Transverse colon (tissue), 4 donors: ENCODE results near the gene KRT7. TPM values are rescaled to one million over a fixed set of nuclear protein-coding genes. Genes with fewer than 3 reads are reported as not detected.

Experiments
- DNase-seq: peaks from one replicate; pipeline ENCODE4 v3.0.0-alpha.2; 2019
- H3K27ac ChIP-seq, 4 donors: fragments of 200-600 bp; sonication (generic); 2 replicates each; pipeline ENCODE4 v1.5.1; 2016 to 2018; ENCODE audit warnings: inconsistent platforms in 4 of 4
- H3K27me3 ChIP-seq: fragments of 200-600 bp; sonication (generic); 2 replicates; pipeline ENCODE4 v1.5.1; 2017; ENCODE audit warnings: inconsistent platforms
- H3K36me3 ChIP-seq, 4 donors: fragments of 200-600 bp; sonication (generic); 2 replicates each; pipeline ENCODE4 v1.5.1; 2017 to 2019; ENCODE audit warnings: inconsistent platforms in 4 of 4
- H3K4me1 ChIP-seq, 4 donors: fragments of 200-600 bp; sonication (generic); 2 replicates each; pipeline ENCODE4 v1.5.1; 2017 to 2020; ENCODE audit warnings: inconsistent platforms in 4 of 4
- H3K4me3 ChIP-seq, 4 donors: fragments of 200-600 bp; sonication (generic); 1 replicate in 1 of 4; 2 replicates in 3 of 4; pipeline versions ENCODE4 v1.5.1 to v1.6.1; 2017 to 2019; ENCODE audit warnings: inconsistent platforms in 4 of 4
- H3K9me3 ChIP-seq, 2 donors: fragments of 200-600 bp; sonication (generic); 2 replicates each; pipeline ENCODE4 v1.5.1; 2017 to 2019; ENCODE audit warnings: inconsistent platforms in 2 of 2
- EP300 ChIP-seq: sonication (generic); formaldehyde crosslinking; IDR thresholded peaks from one replicate; pipeline ENCODE4 v1.6.1; 2017; ENCODE audit warnings: antibody characterized with exemption, low read depth
- POLR2A ChIP-seq: fragments of 450-650 bp; IDR thresholded peaks from one replicate; pipeline ENCODE4 v1.6.1; 2016; ENCODE audit warnings: antibody characterized with exemption, mild to moderate bottlenecking, moderate library complexity
- POLR2AphosphoS5 ChIP-seq, 3 donors: sonication (generic); formaldehyde crosslinking; IDR thresholded peaks; one replicate each; pipeline ENCODE4 v1.6.1; 2016; ENCODE audit warnings: antibody characterized with exemption in 3 of 3
- WGBS, 2 donors: methylation state at CpG; one replicate each; pipeline ENCODE4 v1.1.5; 2018; ENCODE audit warnings: low coverage in 1 of 2; 5-methylcytosine and 5-hydroxymethylcytosine counted together
- in situ Hi-C, 4 donors: fragments of 200-750 bp; cut with MboI; loops; one replicate each; pipeline versions ENCODE4 v1.15.0 to v1.15.1; 2017; ENCODE audit warnings: low sequenced_read_pairs in 3 of 4, low pct_ligation_motif_present in 1 of 4, low pct_unique_long_range_greater_than_20kb in 1 of 4
- intact Hi-C: fragments of 100-400 bp; cut with DNase I; formaldehyde crosslinking; loops from one replicate; pipeline ENCODE4 v1.15.1; 2023; ENCODE audit warnings: low total_unique reads
- total RNA-seq, 4 donors: library from RNA; depleted of rRNA; stranded (reverse); fragments of >200 nt; gene quantifications; one replicate each; pipeline ENCODE4 v1.1.0, GENCODE V29; 2016
- TF ChIP-seq, protein P1 (sequence below), 5 experiments: fragments of 200-600 bp in 3 of 5; fragments of 450-650 bp in 2 of 5; sonication (generic) in 3 of 5; IDR thresholded peaks; 1 replicate in 2 of 5; 2 replicates in 3 of 5; pipeline ENCODE4 v1.5.1; 2016 to 2017; ENCODE audit warnings: antibody characterized with exemption in 5 of 5, inconsistent platforms in 3 of 5, mild to moderate bottlenecking in 2 of 5, moderate library complexity in 1 of 5

The KRT7 gene
- total RNA-seq, 4 donors from 2014 or later: 0.75 to 1.6 (median 0.95) TPM; not detected in 1

DNA sequence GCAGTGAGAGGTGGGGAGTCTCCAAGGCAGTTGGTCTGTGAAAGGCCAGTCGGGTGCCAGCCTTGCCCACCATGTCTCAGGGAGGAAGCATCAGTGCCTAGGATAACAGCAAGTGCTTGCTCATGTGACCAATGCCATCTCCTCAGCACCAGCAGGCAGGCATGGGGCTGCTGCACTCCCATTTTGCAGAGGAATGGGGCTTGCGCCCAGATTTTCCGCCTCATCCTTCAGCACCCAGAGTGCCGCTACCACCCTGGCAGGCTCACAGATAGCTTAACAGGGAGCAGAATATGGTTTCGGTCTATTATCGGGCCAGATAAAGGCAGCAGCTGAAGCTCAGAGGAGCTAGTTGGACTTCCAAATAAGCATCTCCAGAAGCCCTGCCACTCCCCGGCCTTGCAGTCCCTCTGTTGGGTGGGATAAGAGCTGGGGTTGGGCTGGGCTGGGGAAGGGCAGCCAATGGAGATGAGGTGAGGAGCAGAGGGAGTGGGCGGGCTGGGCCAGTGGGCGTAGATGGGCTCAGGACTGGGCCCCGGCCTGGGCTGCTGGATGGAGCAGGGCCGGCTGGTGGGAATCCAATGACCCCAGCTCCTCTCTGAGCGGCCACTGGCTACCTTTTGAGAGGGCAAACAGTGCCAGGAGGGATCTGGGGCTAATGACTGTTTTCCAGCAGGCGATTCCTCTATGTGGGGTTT lies 32.8 kb upstream of the KRT7 start:
- TF ChIP-seq POLR2AphosphoS5 (IDR thresholded peaks at IDR 0.05) (no peak), POLR2A (no peak), EP300 (no peak)
- TF ChIP-seq, protein P1, sequence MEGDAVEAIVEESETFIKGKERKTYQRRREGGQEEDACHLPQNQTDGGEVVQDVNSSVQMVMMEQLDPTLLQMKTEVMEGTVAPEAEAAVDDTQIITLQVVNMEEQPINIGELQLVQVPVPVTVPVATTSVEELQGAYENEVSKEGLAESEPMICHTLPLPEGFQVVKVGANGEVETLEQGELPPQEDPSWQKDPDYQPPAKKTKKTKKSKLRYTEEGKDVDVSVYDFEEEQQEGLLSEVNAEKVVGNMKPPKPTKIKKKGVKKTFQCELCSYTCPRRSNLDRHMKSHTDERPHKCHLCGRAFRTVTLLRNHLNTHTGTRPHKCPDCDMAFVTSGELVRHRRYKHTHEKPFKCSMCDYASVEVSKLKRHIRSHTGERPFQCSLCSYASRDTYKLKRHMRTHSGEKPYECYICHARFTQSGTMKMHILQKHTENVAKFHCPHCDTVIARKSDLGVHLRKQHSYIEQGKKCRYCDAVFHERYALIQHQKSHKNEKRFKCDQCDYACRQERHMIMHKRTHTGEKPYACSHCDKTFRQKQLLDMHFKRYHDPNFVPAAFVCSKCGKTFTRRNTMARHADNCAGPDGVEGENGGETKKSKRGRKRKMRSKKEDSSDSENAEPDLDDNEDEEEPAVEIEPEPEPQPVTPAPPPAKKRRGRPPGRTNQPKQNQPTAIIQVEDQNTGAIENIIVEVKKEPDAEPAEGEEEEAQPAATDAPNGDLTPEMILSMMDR (IDR thresholded peaks at IDR 0.05): no peak
- no peak for DNase-seq
- Histone ChIP-seq H3K36me3 (no peaks in the 10 kb centered on the region), H3K9me3 (no peaks in the 10 kb centered on the region), H3K27me3 (no peaks in the 10 kb centered on the region), H3K27ac (no peak overlapping the region), H3K4me3 (no peak overlapping the region), H3K4me1 (peaks cover 0 to 4% (median 0%) of the 10 kb centered on the region in 4 donors)
- intact Hi-C loops: no loop called here
- in situ Hi-C loops: no loop called here
- 87% methylated on average over 13 of the region's 13 CpGs; no CpG with 5 or more reads in 1 of the 2 donors for WGBS, 2 donors

DNA sequence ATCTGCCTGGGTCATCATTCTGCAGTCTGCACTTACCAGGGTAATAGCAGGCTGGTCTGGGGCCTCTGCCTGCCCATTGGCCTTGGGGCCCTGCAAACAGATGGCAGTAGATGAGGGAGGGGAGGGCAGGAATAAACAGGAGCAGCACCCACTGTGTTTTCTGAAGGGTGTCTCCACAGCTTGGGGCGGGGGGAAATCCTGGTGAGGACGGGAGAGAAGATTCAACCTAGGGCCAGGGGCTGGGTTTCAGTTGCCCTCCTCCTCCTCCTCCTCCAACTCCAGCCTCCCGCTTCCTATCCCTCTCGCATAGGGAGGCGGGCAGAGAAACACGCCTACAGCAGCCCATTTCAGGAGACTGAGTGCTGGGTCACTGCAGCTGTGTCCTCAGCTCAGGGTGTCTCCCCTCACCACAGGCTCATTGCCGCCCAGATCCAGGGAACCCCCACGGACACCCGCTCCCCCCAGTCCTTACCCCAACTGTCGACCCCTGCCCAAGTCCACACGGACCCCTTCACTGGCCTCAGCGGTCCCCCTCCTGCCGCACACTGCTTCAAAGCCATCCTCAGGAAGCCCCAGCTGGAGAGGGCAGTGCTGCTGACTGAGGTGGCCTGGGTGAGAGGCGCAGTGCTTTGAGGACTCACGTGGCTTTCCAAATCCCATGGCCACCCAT lies 32.1 kb upstream of the KRT7 start:
- H3K4me1 ChIP-seq: peaks cover 0 to 4% (median 0%) of the 10 kb centered on the region in 4 donors
- H3K36me3 ChIP-seq: no peaks in the 10 kb centered on the region
- H3K27me3 ChIP-seq: no peaks in the 10 kb centered on the region
- no peak overlapping the region for H3K4me3 ChIP-seq
- H3K9me3 ChIP-seq: no peaks in the 10 kb centered on the region
- in situ Hi-C loops (no loop called here), intact Hi-C loops (no loop called here)
- H3K27ac ChIP-seq: no peak overlapping the region
- DNase-seq: no peak
- WGBS, 2 donors: 86% methylated on average over 15 of the region's 15 CpGs; no CpG with 5 or more reads in 1 of the 2 donors
- TF ChIP-seq POLR2AphosphoS5 (IDR thresholded peaks at IDR 0.05): no peak
- TF ChIP-seq, protein P1 (IDR thresholded peaks at IDR 0.05): no peak
- no peak for TF ChIP-seq POLR2A
- no peak for TF ChIP-seq EP300

DNA sequence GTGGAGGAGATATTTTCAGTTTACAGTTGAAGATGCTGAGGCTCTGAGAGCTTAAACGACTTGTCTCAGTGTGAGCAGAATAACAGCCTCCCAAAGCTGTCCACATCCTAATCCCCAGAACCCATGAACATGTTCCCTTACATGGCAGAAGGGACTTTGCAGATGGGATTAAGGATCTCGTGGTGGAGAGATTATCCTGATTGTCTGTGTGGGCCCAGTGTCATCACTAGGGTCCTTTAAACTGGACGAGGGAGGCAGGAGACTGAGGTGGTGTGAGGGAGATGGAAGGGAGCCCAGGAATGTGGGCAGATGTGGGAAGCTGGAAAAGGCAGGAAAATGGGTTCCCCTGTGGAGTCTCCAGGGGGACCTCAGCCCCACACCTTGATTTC lies 31.6 kb upstream of the KRT7 start:
- in situ Hi-C loops (no loop called here), intact Hi-C loops (no loop called here)
- TF ChIP-seq EP300 (no peak), POLR2A (no peak), POLR2AphosphoS5 (IDR thresholded peaks at IDR 0.05) (no peak)
- TF ChIP-seq, protein P1 (IDR thresholded peaks at IDR 0.05): no peak
- H3K27ac ChIP-seq: no peak overlapping the region
- DNase-seq: no peak
- H3K27me3 ChIP-seq: no peaks in the 10 kb centered on the region
- 40% methylated on average over 3 of the region's 3 CpGs; no CpG with 5 or more reads in 1 of the 2 donors for WGBS, 2 donors
- H3K4me1 ChIP-seq: peaks cover 0 to 4% (median 0%) of the 10 kb centered on the region in 4 donors
- H3K9me3 ChIP-seq: no peaks in the 10 kb centered on the region
- no peaks in the 10 kb centered on the region for H3K36me3 ChIP-seq
- no peak overlapping the region for H3K4me3 ChIP-seq

DNA sequence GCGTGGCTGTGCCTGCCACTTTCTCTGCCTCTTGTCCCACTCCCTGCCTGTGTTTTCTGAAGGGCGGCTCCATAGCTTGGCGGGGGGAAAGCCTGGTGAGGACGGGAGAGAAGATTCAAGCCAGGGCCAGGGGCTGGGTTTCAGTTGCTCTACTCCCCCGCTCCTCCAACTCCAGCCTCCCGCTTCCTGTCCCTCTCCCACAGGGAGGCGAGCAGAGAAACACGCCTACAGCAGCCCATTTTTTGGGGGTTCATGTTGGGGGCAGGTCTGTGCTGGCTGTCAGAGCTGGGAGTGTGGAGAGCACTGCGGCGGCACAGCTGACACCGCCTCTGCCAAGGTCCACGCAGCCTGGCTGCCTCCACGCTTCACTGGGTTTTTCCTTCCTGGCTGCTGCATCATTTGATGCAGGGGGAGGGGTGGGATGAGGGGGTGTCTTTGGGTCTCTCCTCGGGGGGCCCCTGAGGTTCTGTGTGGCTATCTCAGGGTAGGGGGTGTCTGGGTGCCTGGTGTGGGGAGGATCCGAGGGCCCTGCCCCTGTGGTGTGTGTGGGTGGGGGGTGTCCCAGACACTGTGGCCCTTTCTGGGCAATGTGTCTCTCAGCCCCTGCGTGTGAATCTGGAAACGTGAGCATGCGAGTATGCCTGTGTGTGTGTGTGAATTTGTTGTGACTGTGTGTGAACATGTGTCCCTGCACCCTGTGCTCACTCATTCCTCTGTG lies 30.5 kb upstream of the KRT7 start:
- Histone ChIP-seq H3K4me1 (peaks cover 0 to 4% (median 0%) of the 10 kb centered on the region in 4 donors), H3K27ac (no peak overlapping the region), H3K27me3 (no peaks in the 10 kb centered on the region), H3K36me3 (no peaks in the 10 kb centered on the region), H3K9me3 (no peaks in the 10 kb centered on the region), H3K4me3 (no peak overlapping the region)
- intact Hi-C loops (no loop called here), in situ Hi-C loops (no loop called here)
- 52% methylated on average over 18 of the region's 18 CpGs; no CpG with 5 or more reads in 1 of the 2 donors for WGBS, 2 donors
- no peak for DNase-seq
- TF ChIP-seq, protein P1 (IDR thresholded peaks at IDR 0.05): no peak
- TF ChIP-seq EP300: no peak
- TF ChIP-seq POLR2A: no peak
- no peak for TF ChIP-seq POLR2AphosphoS5 (IDR thresholded peaks at IDR 0.05)
